Left cardiac atrium (tissue), 4 donors: ENCODE measurements around the gene EPB41L4A. TPM values are rescaled to one million over a fixed set of nuclear protein-coding genes. Genes with fewer than 3 reads are reported as not detected.
"Not testable (repeated sequence)": the region's sequence is repeated elsewhere in the genome, so short reads cannot be mapped to it uniquely, and the experiment has no call there.

ENCODE experiments used
- ATAC-seq, 2 donors: fragments of 200-7000 bp; cut with Tn5 transposase; one replicate each; pipeline ENCODE4 v1.9.1; 2020; ENCODE audit warnings: mild to moderate bottlenecking in 2 of 2, moderate library complexity in 2 of 2
- DNase-seq: peaks from one replicate; pipeline ENCODE4 v3.0.0-alpha.2; 2020
- intact Hi-C, 2 donors: fragments of 100-400 bp; cut with DNase I; formaldehyde crosslinking; loops; one replicate each; pipeline versions ENCODE4 v1.14.1 to v1.15.1; 2022 to 2023
- long read RNA-seq: library from polyadenylated mRNA; unstranded; transcript quantifications from one replicate; pipeline ENCODE4 v2.0.0, GENCODE V29; 2021
- total RNA-seq, 2 donors: library from RNA; stranded (reverse); fragmentation: NEBNext Ultra II Directional; extraction: Animal tissue kit (Norgen Biotek cat#: 25700); gene quantifications; one replicate each; pipeline ENCODE4 v1.2.1, GENCODE V29; 2021
- donor health status: DM: no; HTN: yes; CAD: no.
- donor health status: DM: no; HTN: yes; CAD: no; lungs with severe emphysema.
- donor health status: DM: yes; HTN: yes; CAD: no.
- donor health status: Dilated cardiomyopathy.

The EPB41L4A gene, protein sequence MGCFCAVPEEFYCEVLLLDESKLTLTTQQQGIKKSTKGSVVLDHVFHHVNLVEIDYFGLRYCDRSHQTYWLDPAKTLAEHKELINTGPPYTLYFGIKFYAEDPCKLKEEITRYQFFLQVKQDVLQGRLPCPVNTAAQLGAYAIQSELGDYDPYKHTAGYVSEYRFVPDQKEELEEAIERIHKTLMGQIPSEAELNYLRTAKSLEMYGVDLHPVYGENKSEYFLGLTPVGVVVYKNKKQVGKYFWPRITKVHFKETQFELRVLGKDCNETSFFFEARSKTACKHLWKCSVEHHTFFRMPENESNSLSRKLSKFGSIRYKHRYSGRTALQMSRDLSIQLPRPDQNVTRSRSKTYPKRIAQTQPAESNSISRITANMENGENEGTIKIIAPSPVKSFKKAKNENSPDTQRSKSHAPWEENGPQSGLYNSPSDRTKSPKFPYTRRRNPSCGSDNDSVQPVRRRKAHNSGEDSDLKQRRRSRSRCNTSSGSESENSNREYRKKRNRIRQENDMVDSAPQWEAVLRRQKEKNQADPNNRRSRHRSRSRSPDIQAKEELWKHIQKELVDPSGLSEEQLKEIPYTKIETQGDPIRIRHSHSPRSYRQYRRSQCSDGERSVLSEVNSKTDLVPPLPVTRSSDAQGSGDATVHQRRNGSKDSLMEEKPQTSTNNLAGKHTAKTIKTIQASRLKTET
- total RNA-seq = 10 to 100 TPM; 28.5 to 31.1 TPM
- long read RNA-seq, partial matches to known transcripts = 7 of 15 reads
- long read RNA-seq, other reads (novel, unspliced or antisense) = 7 of 15 reads

DNA sequence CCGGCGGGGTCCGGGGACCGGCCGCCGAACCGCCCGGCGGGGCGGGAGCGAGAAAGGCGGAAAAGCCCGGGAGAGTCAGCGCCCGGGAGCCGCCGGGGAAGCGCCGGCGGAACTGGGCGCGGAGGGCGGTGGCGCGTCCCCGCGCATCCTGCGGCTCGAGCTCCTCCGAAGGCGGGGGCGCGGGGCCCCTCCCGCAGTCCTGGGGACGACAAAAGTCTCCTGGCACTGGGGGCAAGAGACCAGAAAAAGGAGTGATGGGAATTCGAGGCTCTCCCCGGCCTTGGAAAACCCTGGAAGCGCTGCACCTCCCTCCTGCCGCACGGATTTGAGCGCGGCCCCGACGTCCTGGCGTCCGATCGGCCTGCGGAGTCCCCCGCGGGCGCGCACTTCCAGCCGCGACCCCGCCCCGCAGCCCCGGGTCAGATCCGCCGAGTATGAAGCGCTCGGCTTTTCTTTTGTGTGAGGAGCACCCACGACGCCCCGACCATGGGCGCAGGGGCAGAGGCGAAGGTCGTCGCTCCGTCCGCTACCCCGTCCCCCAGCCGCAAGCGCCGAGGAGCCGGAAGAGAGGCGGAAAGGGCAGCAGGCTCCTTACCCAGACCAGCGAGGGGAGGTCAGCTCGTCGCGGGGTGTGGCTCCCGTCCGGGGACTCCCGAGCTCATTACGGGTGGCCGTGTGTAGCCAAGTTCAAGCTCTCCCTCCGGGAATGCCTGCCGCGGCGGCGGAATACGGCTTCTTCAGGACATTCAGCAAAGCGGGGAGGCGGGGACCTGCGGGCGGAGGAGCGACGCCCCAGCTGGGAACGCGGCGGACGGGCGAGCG, at the start of gene EPB41L4A:
Gene EPB41L4A, minus strand, starts transcription at position 114 of the 822 bp plus-strand sequence. CDS start 238 bp downstream, outside the sequence.
- intact Hi-C loops = loop anchor here in 1 of 2 donors (10.0 kb wide), 2 partner anchors 75 to 165 kb away; no protein-coding TSS in a partner anchor
- ATAC-seq = peak; percentile 77 to 83
- DNase-seq = peak; percentile 75

DNA sequence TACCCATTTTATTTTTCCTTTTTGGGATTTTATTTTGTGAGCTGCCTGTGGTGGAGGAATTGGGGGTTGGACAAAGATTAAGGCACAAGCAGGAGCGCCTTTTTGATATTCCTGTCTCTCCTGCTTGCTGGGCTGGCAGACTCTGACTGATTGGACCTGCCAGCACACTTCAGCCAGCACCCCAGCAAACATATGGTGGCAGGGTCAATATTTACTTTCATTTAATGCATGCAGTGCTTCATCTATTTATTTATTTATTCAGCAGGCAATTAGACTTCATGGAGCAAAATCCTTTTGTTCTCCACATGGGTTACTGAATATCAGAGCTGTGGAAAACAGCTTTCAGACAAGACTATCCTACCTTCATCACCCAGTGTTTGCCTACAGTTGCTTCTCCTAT, 48.4 kb upstream of the EPB41L4A start:
- ATAC-seq = no peak
- intact Hi-C loops = no loop called here
- DNase-seq = no peak

DNA sequence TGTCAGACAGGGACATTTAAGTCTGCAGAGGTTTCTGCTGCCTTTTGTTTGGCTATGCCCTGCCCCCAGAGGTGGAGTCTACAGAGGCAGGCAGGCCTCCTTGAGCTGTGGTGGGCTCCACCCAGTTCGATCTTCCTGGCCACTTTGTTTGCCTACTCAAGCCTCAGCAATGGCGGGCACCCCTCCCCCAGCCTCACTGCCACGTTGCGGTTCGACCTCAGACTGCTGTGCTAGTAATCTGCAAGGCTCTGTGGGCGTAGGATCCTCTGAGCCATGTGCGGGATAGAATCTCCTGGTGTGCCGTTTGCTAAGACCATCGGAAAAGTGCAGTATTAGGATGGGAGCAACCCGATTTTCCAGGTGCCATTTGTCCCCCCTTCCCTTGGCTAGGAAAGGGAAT, 47.2 kb upstream of the EPB41L4A start:
- DNase-seq, ATAC-seq, intact Hi-C loops: not testable (repeated sequence)

DNA sequence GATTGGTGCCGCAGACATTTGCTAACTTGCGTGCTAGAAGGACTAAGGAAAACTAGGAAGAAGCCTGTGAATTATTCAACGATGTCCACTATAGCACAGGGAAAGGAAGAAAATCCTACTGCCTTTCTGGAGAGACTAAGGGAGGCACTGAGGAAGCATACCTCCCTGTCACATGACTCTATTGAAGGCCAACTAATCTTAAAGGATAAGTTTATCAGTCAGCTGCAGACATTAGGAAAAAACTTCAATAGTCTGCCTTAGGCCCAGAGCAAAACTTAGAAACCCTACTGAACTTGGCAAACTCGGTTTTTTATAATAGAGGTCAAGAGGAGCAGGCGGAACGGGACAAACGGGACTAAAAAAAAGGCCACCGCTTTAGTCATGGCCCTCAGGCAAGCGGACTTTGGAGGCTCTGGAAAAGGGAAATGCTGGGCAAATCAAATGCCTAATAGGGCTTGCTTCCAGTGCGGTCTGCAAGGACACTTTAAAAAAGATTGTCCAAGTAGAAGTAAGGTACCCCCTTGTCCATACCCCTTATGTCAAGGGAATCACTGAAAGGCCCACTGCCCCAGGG, 28.2 kb upstream of the EPB41L4A start:
- ATAC-seq, intact Hi-C loops, DNase-seq: not testable (repeated sequence)

DNA sequence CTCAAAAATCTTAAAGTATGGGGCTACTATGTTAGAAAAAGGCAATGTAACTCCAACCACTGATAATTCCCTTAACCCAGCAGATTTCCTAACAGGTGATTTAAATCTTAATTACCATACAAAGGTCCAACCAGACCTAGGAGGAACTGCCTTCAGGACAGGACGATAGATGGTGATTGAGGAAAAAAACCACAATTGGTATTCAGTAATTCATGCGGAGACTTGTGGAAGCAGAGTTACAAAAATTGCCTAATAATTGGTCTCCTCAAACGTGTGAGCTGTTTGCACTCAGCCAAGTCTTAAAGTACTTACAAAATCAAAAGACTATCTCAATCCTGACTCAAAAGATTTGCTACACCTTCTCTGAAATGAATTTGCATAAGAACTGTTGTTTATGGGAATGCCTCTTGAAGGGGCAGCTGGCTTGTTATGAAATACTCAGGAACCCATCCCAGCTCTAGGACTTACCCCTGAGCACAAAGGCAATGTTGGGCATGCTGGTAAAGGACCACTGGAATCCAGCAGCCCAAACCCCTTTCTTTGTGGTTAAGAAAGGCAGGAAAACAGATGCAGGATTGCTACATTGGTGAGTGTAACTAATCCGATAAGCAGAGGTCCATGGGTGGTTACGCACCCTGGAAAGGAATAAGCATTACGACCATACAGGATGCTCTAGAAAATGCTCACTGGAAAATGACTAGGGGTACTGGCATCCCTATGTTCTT, 26.7 kb upstream of the EPB41L4A start:
- intact Hi-C loops = no loop called here
- ATAC-seq (no peak), DNase-seq (no peak)

DNA sequence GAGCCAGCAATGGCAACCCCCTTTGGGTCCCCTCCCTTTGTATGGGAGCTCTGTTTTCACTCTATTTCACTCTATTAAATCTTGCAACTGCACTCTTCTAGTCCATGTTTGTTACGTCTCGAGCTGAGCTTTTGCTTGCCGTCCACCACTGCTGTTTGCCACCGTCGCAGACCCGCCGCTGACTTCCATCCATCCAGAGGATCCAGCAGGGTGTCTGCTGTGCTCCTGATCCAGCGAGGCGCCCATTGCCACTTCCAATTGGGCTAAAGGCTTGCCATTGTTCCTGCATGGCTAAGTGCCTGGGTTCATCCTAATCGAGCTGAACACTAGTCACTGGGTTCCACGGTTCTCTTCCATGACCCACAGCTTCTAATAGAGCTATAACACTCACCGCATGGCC, 24.9 kb upstream of the EPB41L4A start:
- ATAC-seq, DNase-seq, intact Hi-C loops: not testable (repeated sequence)

DNA sequence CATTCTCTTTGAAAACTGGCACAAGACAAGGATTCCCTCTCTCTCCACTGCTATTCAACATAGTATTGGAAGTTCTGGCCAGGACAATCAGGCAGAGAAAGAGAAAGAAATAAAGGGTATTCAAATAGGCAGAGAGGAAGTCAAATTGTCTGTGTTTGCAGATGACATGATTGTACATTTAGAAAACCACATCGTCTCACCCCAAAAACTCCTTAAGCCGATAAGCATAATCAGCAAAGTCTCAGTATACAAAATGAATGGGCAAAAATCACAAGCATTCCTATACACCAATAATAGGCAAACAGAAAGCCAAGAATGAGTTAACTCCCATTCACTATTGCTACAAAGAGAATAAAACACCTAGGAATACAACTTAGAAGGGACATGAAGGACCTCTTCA, 21.0 kb upstream of the EPB41L4A start:
- no peak for DNase-seq
- ATAC-seq = no peak
- intact Hi-C loops = no loop called here

DNA sequence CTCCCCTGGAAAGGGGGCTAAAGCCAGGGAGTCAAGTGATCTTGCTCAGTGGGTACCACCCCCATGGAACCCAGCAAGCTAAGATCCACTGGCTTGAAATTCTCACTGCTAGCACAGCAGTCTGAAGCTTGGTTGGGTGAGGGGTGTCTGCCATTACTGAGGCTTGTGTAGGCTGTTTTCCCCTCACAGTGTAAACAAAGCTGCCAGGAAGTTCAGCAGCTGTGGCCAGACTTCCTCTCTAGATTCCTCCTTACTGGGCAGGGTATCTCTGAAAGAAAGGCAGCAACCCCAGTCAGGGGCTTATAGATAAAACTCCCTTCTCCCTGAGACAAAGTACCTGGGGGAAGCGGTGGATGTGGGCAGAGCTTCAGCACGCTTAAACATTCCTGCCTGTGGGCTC, 17.1 kb upstream of the EPB41L4A start:
- ATAC-seq = no peak
- intact Hi-C loops = no loop called here
- no peak for DNase-seq

DNA sequence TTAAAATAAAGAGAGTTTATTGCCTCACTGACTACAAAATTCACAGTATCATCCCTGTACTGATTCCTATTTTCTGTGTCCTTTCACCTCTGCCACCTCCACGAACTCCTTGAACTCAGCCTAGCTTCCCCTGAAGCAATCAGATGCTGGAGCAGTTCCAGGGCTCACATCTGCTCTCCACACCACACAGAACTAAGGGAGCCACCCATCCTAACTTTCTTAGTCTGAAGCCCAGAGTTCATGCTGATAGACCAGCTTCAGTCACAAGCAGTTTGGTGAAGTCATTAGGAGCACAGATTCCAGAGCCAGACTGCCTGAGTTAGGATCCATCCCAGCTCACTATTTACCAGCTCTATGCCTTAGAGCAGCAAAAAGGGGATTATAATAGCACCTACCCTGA, 15.6 kb upstream of the EPB41L4A start:
- intact Hi-C loops = no loop called here
- DNase-seq (peak; percentile 31), ATAC-seq (no peak)

DNA sequence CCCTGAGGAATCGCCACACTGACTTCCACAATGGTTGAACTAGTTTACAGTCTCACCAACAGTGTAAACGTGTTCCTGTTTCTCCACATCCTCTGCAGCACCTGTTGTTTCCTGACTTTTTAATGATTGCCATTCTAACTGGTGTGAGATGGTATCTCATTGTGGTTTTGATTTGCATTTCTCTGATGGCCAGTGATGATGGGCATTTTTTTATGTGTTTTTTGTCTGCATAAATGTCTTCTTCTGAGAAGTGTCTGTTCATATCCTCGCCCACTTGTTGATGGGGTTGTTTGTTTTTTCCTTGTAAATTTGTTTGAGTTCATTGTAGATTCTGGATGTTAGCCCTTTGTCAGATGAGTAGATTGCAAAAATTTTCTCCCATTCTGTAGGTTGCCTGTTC, 7.1 kb upstream of the EPB41L4A start:
- intact Hi-C loops = loop anchor here in 1 of 2 donors (10.0 kb wide), 1 partner anchor 251 kb away; no protein-coding TSS in a partner anchor
- not testable (repeated sequence) for DNase-seq, ATAC-seq

DNA sequence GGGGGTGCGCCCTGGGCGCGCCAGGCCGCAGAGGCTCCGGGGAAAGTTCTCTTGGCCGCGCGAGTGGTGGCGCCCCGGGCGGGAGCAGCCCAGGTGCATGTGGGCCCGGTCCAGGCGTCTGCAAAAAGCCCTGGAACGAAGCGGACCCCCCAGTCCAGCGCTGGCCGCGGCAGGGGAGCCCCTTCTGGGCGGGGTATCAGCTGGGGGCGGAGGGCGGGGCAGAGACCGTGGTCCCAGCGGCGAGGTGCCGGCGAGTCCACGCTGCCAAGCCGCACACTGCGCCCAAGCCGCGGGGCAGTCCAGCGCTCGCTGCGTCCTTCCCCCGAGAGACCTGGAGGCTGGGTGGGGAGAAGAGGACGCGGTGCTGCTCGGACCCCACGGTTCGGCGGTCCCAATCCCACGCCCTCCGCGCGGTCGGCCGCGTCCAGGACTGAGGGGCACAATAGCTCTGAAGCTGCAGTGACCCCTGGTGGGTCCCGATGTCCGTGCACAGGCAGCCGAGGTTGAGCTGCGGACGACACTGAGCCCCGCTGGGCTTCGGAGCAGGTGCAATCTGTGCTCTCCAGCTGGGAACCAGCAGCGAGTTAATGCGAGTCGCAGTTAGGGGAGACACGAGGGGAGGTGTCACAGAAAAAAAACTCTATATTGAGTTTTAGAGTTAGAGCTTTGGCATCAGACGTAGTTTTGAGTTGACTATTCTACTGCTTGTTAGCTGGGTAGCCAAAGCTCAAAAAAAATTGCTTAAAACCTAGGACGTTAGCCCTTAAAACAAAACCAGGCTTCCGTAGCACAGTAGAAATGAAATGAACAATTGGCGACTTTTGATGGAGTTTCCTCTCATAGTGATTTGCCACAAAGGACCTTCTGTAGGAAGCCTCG, 1.1 kb upstream of the EPB41L4A start:
- DNase-seq = peak; percentile 91
- ATAC-seq = peak; percentile 92 to 93
- intact Hi-C loops = loop anchor here (1.0 to 10.0 kb wide), 6 partner anchors 75 to 245 kb away; no protein-coding TSS in a partner anchor

DNA sequence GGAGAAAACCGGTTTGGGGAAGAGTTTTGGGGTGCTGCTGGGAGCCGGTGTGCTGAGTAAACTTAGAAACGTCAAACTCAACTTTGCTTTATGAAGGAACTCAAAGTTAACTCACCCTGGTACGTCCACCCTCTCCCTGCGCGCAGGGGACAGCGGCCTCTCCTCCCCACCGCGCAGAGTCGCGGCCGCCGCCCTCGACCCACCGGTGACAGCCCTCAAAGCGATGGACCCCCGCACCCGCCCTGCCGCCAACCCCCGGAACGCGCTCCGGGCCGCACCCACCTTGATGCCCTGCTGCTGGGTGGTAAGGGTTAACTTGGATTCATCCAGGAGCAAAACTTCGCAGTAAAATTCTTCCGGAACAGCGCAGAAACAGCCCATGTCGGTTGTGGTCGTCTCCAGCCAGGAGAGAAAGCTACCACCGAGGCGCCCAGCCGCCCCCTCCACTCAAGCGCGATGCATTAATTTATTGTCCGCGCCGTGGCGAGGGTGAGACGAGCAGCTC, 366 bp downstream of the EPB41L4A start:
- DNase-seq (no peak), ATAC-seq (peak in 1 of 2 donors; percentile 8)
- intact Hi-C loops = loop anchor here in 1 of 2 donors (10.0 kb wide), 2 partner anchors 74 to 164 kb away; no protein-coding TSS in a partner anchor

DNA sequence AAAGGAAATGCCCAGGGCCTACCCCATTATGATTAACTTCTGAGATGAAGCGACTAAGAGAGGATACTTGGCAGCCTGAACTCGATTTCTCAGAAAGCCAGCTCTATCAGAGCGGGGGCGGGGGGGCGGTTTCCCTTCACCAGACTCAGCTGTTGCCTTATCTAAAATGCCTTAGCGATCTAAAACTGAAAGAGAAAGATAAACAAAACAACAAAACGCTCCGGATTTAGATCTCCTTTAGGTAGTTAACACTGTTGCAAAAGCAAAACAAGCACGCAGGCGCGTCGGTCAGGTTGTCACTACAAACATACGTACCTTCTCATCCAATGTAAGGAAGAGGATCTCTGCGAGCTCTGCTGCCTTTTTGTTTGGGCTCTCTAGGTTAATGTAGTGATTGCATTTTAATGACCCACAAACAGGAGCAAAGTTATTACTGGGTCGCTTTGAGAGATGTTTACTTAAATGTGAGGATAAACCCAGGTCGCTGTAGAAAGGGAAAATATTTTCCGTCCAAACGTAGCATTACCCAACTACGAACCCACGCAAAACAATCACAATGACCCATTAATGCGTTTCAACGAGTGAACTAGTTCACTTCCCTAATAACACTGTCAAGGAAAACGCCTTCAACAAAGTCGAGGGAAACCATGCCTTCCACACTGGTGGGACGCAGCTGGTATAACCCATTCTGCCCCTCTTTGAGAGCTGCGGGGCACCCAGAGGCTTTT, 982 bp downstream of the EPB41L4A start:
- DNase-seq (peak; percentile 87), ATAC-seq (peak in 1 of 2 donors; percentile 14)
- intact Hi-C loops = loop anchor here in 1 of 2 donors (10.0 kb wide), 2 partner anchors 73 to 163 kb away; no protein-coding TSS in a partner anchor

DNA sequence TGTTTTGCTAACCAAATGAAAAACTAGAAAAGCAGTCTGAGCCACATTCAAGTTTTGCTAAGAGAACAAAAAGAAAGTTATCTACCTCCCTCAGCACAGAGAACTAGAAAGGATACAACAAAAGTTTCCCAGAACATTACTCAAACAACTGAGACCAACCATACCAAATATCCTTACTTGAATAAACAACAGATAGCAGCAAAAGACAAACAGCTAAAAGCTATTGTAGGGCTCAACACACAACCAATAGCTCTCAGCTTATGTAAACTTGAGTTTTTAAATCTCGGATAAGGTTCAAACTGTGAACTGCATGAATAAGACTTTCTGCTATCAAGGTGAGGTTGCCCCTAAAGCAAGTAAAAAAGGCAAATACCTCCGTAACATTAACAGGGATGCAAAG, 3.5 kb downstream of the EPB41L4A start:
- DNase-seq (no peak), ATAC-seq (no peak)
- intact Hi-C loops = loop anchor here in 1 of 2 donors (10.0 kb wide), 2 partner anchors 71 to 161 kb away; no protein-coding TSS in a partner anchor

DNA sequence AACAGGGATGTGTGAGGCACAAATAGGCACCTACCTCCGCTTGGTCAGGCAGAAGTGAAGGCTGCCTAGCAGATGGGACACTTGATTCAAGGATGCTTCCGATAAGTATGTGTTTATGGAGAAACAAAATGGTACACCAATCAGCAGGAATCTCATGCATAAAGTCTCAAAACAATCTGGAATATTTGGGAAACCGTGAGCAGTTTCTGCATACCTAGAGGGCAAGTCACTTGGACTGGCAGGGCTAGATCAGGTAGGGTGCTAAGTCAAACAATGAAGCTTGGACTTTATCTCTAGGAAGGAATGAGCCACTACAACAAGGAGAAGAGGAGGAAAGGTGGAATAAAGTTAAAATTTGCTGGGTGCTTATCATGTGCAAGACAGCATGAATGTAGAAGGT, 5.5 kb downstream of the EPB41L4A start:
- intact Hi-C loops = loop anchor here in 1 of 2 donors (10.0 kb wide), 2 partner anchors 69 to 159 kb away; no protein-coding TSS in a partner anchor
- no peak for ATAC-seq

DNA sequence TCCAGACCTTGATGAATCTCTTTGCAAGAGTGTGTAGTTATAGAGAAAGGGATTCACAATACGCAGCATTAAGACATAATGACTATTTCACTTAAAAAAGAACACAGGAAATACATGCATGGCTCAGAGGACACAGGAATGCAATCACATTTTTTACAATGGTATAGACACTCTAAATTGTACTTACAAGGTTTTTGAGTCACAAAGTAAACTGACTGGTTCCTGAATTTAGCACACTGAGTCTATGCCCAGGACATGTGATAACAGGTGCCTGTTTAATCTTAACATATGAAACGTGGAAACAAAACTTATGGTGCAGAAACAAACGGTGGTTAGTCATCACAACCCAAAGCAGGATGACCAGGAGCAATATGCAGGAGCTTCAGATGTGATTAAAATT, 6.7 kb downstream of the EPB41L4A start:
- ATAC-seq (no peak), DNase-seq (no peak)
- intact Hi-C loops = loop anchor here in 1 of 2 donors (10.0 kb wide), 2 partner anchors 68 to 158 kb away; no protein-coding TSS in a partner anchor

More for the DNA sequence above, 5.5 kb downstream of the EPB41L4A start:
- no peak for DNase-seq
